ENCODE results near the gene NTN5. TPM values are rescaled to one million over a fixed set of nuclear protein-coding genes. Genes with fewer than 3 reads are reported as not detected.
"Not testable (repeated sequence)": the region's sequence is repeated elsewhere in the genome, so short reads cannot be mapped to it uniquely, and the experiment has no call there.

Gene NTN5
- total RNA-seq, 2 donors from 2014 or later, result 1.9 to 2.1 TPM

DNA sequence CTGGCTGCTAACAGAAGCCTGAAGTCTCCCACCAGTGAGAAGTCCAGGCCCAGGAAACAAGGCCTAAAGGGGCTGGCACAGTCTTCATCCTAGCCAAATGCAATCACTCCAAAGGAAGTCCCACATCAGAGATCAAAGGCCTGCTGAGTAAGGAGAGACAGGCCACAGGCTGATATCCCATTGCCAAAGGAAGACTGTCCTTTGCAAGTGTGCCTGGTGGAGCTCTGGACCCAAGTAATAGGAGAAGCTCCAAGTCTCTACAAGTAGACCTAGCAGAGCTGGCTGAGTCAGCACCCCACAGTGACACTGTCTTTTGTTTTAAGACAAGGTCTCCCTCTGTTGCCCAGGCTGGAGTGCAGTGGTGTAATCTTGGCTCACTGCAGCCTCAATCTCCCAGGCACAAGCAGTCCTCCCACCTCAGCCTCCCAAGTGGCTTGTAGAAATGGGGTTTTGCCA, 40.1 kb downstream of the NTN5 start:
- ATAC-seq (replicated peaks in 1 of 2) (no peak), DNase-seq (no peak)
- H3K9me3 Mint-ChIP-seq, result no peaks in the 10 kb centered on the region
- no peak overlapping the region for H3K4me3 Mint-ChIP-seq
- H3K4me1 Mint-ChIP-seq (ENCODE audit: low read depth), result peaks cover 47% of the 10 kb centered on the region
- peaks cover 3% of the 10 kb centered on the region in 2 donors for H3K36me3 Mint-ChIP-seq (ENCODE audit: insufficient read depth in 2 of 2)
- no peak overlapping the region for H3K27ac Mint-ChIP-seq
- no peaks in the 10 kb centered on the region for H3K27me3 Mint-ChIP-seq (ENCODE audit: low read depth)

DNA sequence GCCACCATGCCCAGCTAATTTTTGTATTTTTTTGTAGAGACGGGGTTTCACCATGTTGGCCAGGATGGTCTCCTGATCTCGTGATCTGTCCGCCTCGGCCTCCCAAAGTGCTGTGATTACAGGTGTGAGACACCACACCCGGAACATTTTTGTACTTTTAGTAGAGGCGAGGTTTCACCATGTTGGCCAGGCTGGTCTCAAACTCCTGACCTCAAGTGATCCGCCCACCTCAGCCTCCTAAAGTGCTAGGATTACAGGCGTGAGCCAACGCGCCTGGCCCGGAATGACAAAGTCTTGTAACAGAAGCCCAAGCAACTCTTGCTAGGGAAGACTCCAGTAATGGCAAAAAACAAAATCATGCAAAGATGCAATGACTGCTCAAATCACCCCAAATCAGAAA, 40.5 kb downstream of the NTN5 start:
- peaks cover 47% of the 10 kb centered on the region for H3K4me1 Mint-ChIP-seq (ENCODE audit: low read depth)
- H3K27me3 Mint-ChIP-seq (ENCODE audit: low read depth); ATAC-seq (replicated peaks in 1 of 2); H3K27ac Mint-ChIP-seq; H3K9me3 Mint-ChIP-seq; H3K36me3 Mint-ChIP-seq (ENCODE audit: insufficient read depth in 2 of 2); DNase-seq; H3K4me3 Mint-ChIP-seq: not testable (repeated sequence)

DNA sequence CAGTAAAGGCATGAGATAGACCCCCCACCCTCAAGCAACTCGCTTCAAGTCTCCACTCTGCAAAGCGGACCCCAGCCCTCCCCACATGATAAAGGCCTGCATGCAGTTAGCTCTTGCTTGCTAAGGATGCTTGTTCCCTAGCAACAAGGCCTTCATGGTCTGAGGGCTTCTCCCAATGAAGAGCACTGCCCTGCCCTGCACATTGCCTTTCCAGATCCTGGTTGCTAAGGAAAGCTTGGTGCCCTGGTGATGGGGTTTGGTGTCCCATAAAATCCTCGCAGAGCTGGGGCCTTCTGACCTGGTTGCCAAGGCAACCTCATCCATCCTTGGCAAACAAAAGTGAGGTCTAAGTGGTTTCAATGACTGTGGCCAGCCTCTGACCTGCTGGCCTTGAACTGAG, 41.6 kb downstream of the NTN5 start:
- H3K36me3 Mint-ChIP-seq (ENCODE audit: insufficient read depth in 2 of 2), result peaks cover 3% of the 10 kb centered on the region in 2 donors
- H3K9me3 Mint-ChIP-seq, result no peaks in the 10 kb centered on the region
- H3K27me3 Mint-ChIP-seq (ENCODE audit: low read depth), result no peaks in the 10 kb centered on the region
- H3K4me1 Mint-ChIP-seq (ENCODE audit: low read depth), result peaks cover 54% of the 10 kb centered on the region
- ATAC-seq (replicated peaks in 1 of 2) (no peak), DNase-seq (no peak)
- no peak overlapping the region for H3K27ac Mint-ChIP-seq
- no peak overlapping the region for H3K4me3 Mint-ChIP-seq

DNA sequence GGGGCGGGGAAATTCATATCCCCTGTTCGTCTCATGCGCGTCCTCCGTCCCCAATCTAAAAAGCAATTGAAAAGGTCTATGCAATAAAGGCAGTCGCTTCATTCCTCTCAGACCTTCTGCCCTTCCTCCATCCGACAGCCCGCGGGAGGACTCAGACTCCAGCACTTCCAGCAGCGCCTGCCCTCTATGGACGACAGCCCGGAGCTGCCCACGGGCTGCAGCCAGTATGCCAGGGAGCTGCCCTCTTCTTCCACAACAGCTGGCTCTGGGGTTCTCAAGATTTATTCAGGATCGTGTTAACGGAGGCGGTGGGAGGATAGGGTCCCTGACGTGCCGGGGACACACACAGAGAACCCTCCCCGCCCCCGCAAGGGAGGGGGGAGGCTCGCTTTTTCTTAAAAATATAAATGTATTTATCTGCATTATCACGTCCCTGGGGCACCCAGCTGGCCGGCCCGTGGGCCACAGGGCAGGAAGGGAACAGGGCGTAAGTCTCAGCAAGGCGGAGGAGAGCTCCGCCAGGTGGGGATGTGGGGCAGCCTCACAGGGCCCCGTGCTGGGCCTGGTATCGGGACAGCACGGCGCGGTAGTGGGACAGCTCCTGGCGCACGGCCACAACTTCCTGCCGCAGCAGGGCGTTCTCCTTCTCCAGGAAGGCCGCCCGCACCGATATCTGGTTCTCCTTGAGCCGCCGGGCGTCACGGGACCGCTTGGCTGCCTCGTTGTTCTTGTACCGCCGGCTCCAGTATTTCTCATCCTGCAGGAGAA, 42.3 kb downstream of the NTN5 start:
- no peak overlapping the region for H3K27ac Mint-ChIP-seq
- no peak for DNase-seq

DNA sequence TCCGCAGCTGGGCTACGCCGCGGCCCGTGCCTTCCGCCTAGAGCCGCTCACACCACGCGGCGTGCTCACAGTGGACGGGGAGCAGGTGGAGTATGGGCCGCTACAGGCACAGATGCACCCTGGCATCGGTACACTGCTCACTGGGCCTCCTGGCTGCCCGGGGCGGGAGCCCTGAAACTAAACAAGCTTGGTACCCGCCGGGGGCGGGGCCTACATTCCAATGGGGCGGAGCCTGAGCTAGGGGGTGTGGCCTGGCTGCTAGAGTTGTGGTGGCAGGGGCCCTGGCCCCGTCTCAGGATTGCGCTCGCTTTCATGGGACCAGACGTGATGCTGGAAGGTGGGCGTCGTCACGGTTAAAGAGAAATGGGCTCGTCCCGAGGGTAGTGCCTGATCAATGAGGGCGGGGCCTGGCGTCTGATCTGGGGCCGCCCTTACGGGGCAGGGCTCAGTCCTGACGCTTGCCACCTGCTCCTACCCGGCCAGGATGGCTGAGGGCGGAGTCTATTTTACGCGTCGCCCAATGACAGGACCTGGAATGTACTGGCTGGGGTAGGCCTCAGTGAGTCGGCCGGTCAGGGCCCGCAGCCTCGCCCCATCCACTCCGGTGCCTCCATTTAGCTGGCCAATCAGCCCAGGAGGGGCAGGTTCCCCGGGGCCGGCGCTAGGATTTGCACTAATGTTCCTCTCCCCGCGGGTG, 43.1 kb downstream of the NTN5 start:
- ATAC-seq (replicated peaks in 1 of 2) (no peak), DNase-seq (no peak)
- peaks cover 54% of the 10 kb centered on the region for H3K4me1 Mint-ChIP-seq (ENCODE audit: low read depth)
- no peak overlapping the region for H3K4me3 Mint-ChIP-seq
- no peak overlapping the region for H3K27ac Mint-ChIP-seq
- H3K9me3 Mint-ChIP-seq, result no peaks in the 10 kb centered on the region
- peaks cover 3 to 5% of the 10 kb centered on the region in 2 donors for H3K36me3 Mint-ChIP-seq (ENCODE audit: insufficient read depth in 2 of 2)
- no peaks in the 10 kb centered on the region for H3K27me3 Mint-ChIP-seq (ENCODE audit: low read depth)

More for the DNA sequence above, 42.3 kb downstream of the NTN5 start:
- H3K27me3 Mint-ChIP-seq (ENCODE audit: low read depth), result no peaks in the 10 kb centered on the region
- H3K9me3 Mint-ChIP-seq, result no peaks in the 10 kb centered on the region
- no peak for ATAC-seq (replicated peaks in 1 of 2)
- H3K36me3 Mint-ChIP-seq (ENCODE audit: insufficient read depth in 2 of 2), result peaks cover 3 to 4% of the 10 kb centered on the region in 2 donors
- no peak overlapping the region for H3K4me3 Mint-ChIP-seq
- H3K4me1 Mint-ChIP-seq (ENCODE audit: low read depth), result peaks cover 52% of the 10 kb centered on the region

DNA sequence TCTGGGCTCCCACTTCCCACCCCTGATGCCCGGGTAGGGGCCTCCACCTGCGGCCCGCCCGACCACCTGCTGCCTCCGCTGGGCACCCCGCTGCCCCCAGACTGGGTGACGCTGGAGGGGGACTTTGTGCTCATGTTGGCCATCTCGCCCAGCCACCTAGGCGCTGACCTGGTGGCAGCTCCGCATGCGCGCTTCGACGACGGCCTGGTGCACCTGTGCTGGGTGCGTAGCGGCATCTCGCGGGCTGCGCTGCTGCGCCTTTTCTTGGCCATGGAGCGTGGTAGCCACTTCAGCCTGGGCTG, 43.6 kb downstream of the NTN5 start:
- ATAC-seq (replicated peaks in 1 of 2), result no peak
- no peak overlapping the region for H3K27ac Mint-ChIP-seq
- no peaks in the 10 kb centered on the region for H3K9me3 Mint-ChIP-seq

DNA sequence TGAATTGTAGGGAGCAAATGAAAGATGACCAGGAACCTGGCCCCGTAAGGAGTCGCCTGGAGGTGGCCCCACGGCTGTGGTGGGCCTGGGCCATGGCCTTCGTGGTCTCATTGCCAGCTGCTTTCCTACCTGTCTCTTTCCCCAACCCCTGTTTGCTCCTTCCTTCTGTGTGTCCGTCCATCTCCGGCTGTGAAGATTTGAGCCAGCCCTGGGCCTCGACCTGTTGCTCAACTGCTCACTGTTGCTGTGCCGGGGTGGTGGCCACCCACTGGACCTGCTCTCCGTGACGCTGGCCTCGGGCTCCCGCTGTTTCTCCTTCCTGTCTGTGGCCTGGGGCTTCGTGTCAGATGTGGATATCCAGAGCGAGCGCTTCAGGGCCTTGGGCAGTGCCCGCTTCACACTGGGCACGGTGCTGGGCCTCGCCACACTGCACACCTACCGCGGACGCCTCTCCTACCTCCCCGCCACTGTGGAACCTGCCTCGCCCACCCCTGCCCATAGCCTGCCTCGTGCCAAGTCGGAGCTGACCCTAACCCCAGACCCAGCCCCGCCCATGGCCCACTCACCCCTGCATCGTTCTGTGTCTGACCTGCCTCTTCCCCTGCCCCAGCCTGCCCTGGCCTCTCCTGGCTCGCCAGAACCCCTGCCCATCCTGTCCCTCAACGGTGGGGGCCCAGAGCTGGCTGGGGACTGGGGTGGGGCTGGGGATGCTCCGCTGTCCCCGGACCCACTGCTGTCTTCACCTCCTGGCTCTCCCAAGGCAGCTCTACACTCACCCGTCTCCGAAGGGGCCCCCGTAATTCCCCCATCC, 44.1 kb downstream of the NTN5 start:
- Mint-ChIP-seq H3K27me3 (ENCODE audit: low read depth) (no peaks in the 10 kb centered on the region), H3K4me3 (no peak overlapping the region), H3K27ac (no peak overlapping the region), H3K36me3 (ENCODE audit: insufficient read depth in 2 of 2) (peaks cover 4 to 8% of the 10 kb centered on the region in 2 donors), H3K4me1 (ENCODE audit: low read depth) (peaks cover 54% of the 10 kb centered on the region), H3K9me3 (no peaks in the 10 kb centered on the region)
- ATAC-seq (replicated peaks in 1 of 2) (no peak), DNase-seq (no peak)

More for the DNA sequence above, 43.6 kb downstream of the NTN5 start:
- DNase-seq, result no peak
- Mint-ChIP-seq H3K27me3 (ENCODE audit: low read depth) (no peaks in the 10 kb centered on the region), H3K36me3 (ENCODE audit: insufficient read depth in 2 of 2) (peaks cover 3 to 5% of the 10 kb centered on the region in 2 donors), H3K4me3 (no peak overlapping the region), H3K4me1 (ENCODE audit: low read depth) (peaks cover 54% of the 10 kb centered on the region)

DNA sequence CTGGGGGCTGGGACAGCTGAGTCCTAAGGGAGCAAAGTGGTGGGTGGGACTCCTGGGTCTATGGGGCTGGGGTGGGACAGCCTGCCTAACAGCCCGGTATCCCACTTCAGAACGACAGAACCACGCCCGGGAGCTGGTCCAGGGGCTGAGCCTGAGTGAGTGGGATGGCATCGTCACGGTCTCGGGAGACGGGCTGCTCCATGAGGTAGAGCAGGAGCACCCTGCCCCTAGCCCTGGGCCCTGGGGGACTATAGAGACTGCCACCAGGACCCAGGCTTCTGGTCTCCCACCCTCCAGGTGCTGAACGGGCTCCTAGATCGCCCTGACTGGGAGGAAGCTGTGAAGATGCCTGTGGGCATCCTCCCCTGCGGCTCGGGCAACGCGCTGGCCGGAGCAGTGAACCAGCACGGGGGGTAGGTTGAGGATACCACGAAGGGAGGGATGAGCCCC, 44.9 kb downstream of the NTN5 start:
- H3K27ac Mint-ChIP-seq, result no peak overlapping the region
- H3K4me1 Mint-ChIP-seq (ENCODE audit: low read depth), result peaks cover 53% of the 10 kb centered on the region
- H3K36me3 Mint-ChIP-seq (ENCODE audit: insufficient read depth in 2 of 2), result peaks cover 4 to 11% of the 10 kb centered on the region in 2 donors
- no peak for ATAC-seq (replicated peaks in 1 of 2)
- no peaks in the 10 kb centered on the region for H3K9me3 Mint-ChIP-seq
- DNase-seq, result no peak
- H3K4me3 Mint-ChIP-seq, result no peak overlapping the region
- H3K27me3 Mint-ChIP-seq (ENCODE audit: low read depth), result no peaks in the 10 kb centered on the region

DNA sequence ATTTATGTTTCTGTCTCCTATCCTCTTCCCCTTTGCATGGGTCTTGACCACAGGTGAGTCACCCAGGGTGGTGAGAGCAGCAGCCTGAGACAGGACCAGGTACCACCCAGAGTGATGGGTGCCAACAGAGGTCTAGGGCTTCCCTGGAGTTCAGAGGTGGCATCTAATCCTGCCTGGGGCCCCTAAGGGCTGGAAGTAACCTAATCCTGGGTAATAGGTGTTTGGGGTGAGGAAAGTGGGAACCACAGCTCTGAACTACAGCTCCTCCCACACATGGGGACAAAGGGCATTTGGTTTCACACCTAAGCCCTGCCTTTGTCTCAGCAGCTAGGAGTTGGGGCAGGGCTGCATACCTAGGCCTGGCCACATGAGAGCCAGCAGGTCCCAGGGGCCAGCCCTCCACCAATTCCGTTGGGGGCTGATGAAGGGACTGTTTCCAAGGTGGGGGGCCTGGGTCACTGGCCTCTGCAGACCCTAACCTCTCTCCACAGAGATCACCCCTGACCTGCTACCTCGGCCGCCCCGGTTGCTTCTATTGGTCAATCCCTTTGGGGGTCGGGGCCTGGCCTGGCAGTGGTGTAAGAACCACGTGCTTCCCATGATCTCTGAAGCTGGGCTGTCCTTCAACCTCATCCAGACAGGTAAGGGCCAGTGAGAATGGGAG, 45.5 kb downstream of the NTN5 start:
- H3K9me3 Mint-ChIP-seq, result no peaks in the 10 kb centered on the region
- H3K4me3 Mint-ChIP-seq, result peak overlapping the region in 1 of 2 donors; percentile 27
- DNase-seq, result peak; percentile 50 to 63

DNA sequence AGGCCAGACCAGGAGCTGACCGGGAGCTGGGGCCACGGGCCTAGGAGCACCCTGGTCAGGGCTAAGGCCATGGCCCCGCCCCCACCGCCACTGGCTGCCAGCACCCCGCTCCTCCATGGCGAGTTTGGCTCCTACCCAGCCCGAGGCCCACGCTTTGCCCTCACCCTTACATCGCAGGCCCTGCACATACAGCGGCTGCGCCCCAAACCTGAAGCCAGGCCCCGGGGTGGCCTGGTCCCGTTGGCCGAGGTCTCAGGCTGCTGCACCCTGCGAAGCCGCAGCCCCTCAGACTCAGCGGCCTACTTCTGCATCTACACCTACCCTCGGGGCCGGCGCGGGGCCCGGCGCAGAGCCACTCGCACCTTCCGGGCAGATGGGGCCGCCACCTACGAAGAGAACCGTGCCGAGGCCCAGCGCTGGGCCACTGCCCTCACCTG, 46.9 kb downstream of the NTN5 start:
- Mint-ChIP-seq H3K4me3 (peak overlapping the region in 1 of 2 donors; percentile 95), H3K9me3 (no peaks in the 10 kb centered on the region), H3K27ac (no peak overlapping the region), H3K36me3 (ENCODE audit: insufficient read depth in 2 of 2) (peaks cover 7 to 20% of the 10 kb centered on the region in 2 donors), H3K4me1 (ENCODE audit: low read depth) (peaks cover 62% of the 10 kb centered on the region), H3K27me3 (ENCODE audit: low read depth) (no peaks in the 10 kb centered on the region)
- no peak for DNase-seq
- ATAC-seq (replicated peaks in 1 of 2), result no peak

More for the DNA sequence above, 45.5 kb downstream of the NTN5 start:
- Mint-ChIP-seq H3K27me3 (ENCODE audit: low read depth) (no peaks in the 10 kb centered on the region), H3K36me3 (ENCODE audit: insufficient read depth in 2 of 2) (peaks cover 6 to 13% of the 10 kb centered on the region in 2 donors), H3K27ac (peak overlapping the region; percentile 31), H3K4me1 (ENCODE audit: low read depth) (peaks cover 52% of the 10 kb centered on the region)
- peak; percentile 37 to 44 for ATAC-seq (replicated peaks in 1 of 2)

DNA sequence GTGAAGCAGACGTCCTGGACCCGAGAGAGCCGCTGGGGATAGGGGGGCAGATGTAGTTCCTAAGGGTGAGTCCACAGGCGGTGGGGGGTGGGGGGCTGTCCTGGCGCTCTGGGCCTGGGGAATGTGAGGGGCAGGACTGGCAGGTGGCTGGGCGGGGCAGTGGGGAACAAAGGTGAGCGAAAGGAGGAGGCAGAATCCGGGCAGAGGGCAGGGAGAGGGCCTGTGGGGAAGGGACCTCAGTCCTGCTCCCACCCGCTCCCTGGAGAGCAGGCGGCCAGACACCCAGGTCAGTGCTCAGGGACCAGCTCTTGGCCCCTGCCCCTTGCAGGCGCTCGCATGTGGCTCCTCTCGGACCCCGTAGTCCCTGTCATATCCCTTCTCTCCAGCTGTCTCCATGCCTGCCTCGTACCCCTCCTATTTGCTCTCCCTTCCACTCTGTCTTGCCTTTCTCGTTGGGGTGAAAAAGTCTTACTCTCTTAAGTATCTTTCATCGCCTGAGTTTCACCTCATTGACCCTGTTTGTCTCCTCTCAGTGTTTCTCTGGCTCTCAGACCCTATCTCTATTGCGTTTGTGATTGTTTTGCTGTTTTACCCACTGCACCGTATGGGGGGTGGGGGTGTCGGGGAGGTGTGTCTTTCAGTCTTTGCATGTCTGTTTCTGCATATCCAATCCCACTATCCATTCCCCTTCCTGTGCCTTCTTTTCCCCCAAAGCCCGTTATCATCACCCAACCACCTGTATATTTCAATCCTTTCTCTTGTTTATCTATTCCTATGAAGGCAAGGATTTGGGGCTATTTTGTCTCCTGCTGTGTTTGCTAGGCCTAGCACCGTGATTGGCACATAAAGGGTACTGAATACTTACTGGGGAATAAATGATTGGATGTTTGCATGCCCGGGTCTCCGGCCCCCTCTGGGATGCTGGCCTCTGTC, 47.8 kb downstream of the NTN5 start:
- Mint-ChIP-seq H3K4me1 (ENCODE audit: low read depth) (peaks cover 58% of the 10 kb centered on the region), H3K27ac (peak overlapping the region; percentile 43), H3K9me3 (no peaks in the 10 kb centered on the region), H3K36me3 (ENCODE audit: insufficient read depth in 2 of 2) (peaks cover 6 to 17% of the 10 kb centered on the region in 2 donors), H3K4me3 (peak overlapping the region; percentile 85 to 95), H3K27me3 (ENCODE audit: low read depth) (no peaks in the 10 kb centered on the region)
- DNase-seq (no peak), ATAC-seq (replicated peaks in 1 of 2) (no peak)

Measured in activated T-cell treated with anti-CD3 and anti-CD28 coated beads, Interleukin-2, amount 50 U/mL, for 72 hours (primary cell).